Neural progenitor cell (in vitro differentiated cells): Measurements from ENCODE around the gene FNIP2. TPM values are rescaled to one million over a fixed set of nuclear protein-coding genes. Genes with fewer than 3 reads are reported as not detected.

Experiments used
- DNase-seq: peaks from one replicate; pipeline ENCODE4 v3.0.0-alpha.2; 2016; ENCODE audit warnings: low spot score
- H2AFZ ChIP-seq: fragments of 200-600 bp; sonication (generic); replicated peaks from 2 replicates; pipeline ENCODE4 v1.6.1; 2016; ENCODE audit warnings: antibody characterized with exemption
- H3F3A ChIP-seq: fragments of 200-600 bp; sonication (generic); 2 replicates; pipeline ENCODE4 v1.6.1; 2016; ENCODE audit warnings: antibody characterized with exemption, low read depth
- H3K27ac ChIP-seq: fragments of 200-600 bp; sonication (generic); 2 replicates; pipeline ENCODE4 v1.5.1; 2016; ENCODE audit warnings: mild to moderate bottlenecking
- H3K27me3 ChIP-seq: fragments of 200-600 bp; sonication (generic); 2 replicates; pipeline ENCODE4 v1.6.1; 2016; ENCODE audit warnings: mild to moderate bottlenecking, moderate library complexity
- H3K36me3 ChIP-seq: fragments of 200-600 bp; sonication (generic); 2 replicates; pipeline ENCODE4 v1.5.1; 2016
- H3K4me1 ChIP-seq: fragments of 200-600 bp; sonication (generic); 2 replicates; pipeline ENCODE4 v1.6.1; 2016; ENCODE audit warnings: mixed run types
- H3K4me2 ChIP-seq: fragments of 200-600 bp; sonication (generic); 2 replicates; pipeline ENCODE4 v1.6.1; 2016
- H3K4me3 ChIP-seq: fragments of 200-600 bp; sonication (generic); 2 replicates; pipeline ENCODE4 v1.5.1; 2016
- H3K79me2 ChIP-seq: fragments of 200-600 bp; sonication (generic); 2 replicates; pipeline ENCODE4 v1.6.1; 2016; ENCODE audit warnings: low read depth
- H3K9ac ChIP-seq: fragments of 200-600 bp; sonication (generic); 2 replicates; pipeline ENCODE4 v1.6.1; 2016
- H3K9me3 ChIP-seq: fragments of 200-600 bp; sonication (generic); 2 replicates; pipeline ENCODE4 v1.5.1; 2016; ENCODE audit warnings: low read depth
- H4K20me1 ChIP-seq: fragments of 200-600 bp; sonication (generic); 2 replicates; pipeline ENCODE4 v1.6.1; 2016; ENCODE audit warnings: low read depth
- H3K27ac Mint-ChIP-seq: 3 replicates; pipeline ENCODE4 v1.8.0; 2021; ENCODE audit warnings: mixed read lengths
- H3K27me3 Mint-ChIP-seq: 2 replicates; pipeline ENCODE4 v1.8.0; 2022; ENCODE audit warnings: low read depth, mild to moderate bottlenecking, inconsistent platforms, moderate library complexity, mixed read lengths; ENCODE audit not compliant: insufficient read depth
- H3K36me3 Mint-ChIP-seq: 3 replicates; pipeline ENCODE4 v1.8.0; 2021; ENCODE audit warnings: mixed read lengths
- H3K4me1 Mint-ChIP-seq: 3 replicates; pipeline ENCODE4 v1.8.0; 2021; ENCODE audit warnings: mixed read lengths
- H3K4me3 Mint-ChIP-seq: 3 replicates; pipeline ENCODE4 v1.8.0; 2021; ENCODE audit warnings: mild to moderate bottlenecking, moderate library complexity, mixed read lengths
- H3K9me3 Mint-ChIP-seq: 3 replicates; pipeline ENCODE4 v1.8.0; 2020; ENCODE audit warnings: mixed read lengths
- EZH2 ChIP-seq: fragments of 200-600 bp; sonication (generic); IDR thresholded peaks from 2 replicates; pipeline ENCODE4 v1.6.1; 2017; ENCODE audit warnings: antibody characterized with exemption, mild to moderate bottlenecking, moderate library complexity
- EZH2phosphoT487 ChIP-seq: fragments of 200-600 bp; sonication (generic); IDR thresholded peaks from 2 replicates; pipeline ENCODE4 v1.6.1; 2017; ENCODE audit warnings: antibody characterized with exemption
- total RNA-seq: library from RNA; depleted of rRNA; stranded (reverse); fragments of >200 nt; gene quantifications from 2 replicates; pipeline ENCODE4 v1.2.3, GENCODE V29; 2015; ENCODE audit warnings: low replicate concordance
- TF ChIP-seq, protein P1 (sequence below): fragments of 200-600 bp; sonication (generic); IDR thresholded peaks from 2 replicates; pipeline ENCODE4 v1.5.1; 2017; ENCODE audit warnings: antibody characterized with exemption, mild to moderate bottlenecking

Gene FNIP2
- total RNA-seq, 1 donor from 2014 or later = 10.5 TPM

DNA sequence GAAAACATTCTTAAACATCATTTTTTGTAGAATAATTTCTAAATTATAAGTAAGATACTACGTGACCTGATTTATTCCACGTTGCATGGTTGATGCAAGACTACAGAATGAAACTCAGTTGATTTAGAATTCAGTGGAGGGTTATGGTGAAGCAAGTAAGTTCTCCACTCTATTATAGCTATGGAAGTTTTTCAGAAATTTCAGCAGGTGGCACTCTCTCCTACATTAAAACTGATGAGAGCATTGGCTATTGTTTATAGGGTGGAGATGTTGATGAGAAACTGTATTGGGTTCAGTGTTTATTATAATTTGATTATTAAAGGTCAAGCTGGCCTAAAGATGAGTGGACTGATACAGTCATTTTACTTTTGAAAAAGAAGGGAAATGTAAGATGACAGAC lies 88.0 kb downstream of the FNIP2 start:
- no peaks in the 10 kb centered on the region for H3K9me3 Mint-ChIP-seq
- Histone ChIP-seq H3K4me1 (no peaks in the 10 kb centered on the region), H2AFZ (no peak overlapping the region), H3K9ac (no peak overlapping the region), H4K20me1 (no peaks in the 10 kb centered on the region), H3F3A (no peaks in the 10 kb centered on the region), H3K27me3 (no peaks in the 10 kb centered on the region), H3K9me3 (no peaks in the 10 kb centered on the region), H3K79me2 (no peaks in the 10 kb centered on the region), H3K4me3 (no peak overlapping the region), H3K27ac (no peak overlapping the region), H3K36me3 (no peaks in the 10 kb centered on the region), H3K4me2 (no peak overlapping the region)
- H3K36me3 Mint-ChIP-seq = peaks cover 18% of the 10 kb centered on the region
- no peak overlapping the region for H3K4me3 Mint-ChIP-seq
- H3K27me3 Mint-ChIP-seq = no peaks in the 10 kb centered on the region
- no peak overlapping the region for H3K27ac Mint-ChIP-seq
- H3K4me1 Mint-ChIP-seq = no peaks in the 10 kb centered on the region
- DNase-seq = peak; percentile 34
- TF ChIP-seq EZH2phosphoT487 = no peak
- TF ChIP-seq, protein P1, sequence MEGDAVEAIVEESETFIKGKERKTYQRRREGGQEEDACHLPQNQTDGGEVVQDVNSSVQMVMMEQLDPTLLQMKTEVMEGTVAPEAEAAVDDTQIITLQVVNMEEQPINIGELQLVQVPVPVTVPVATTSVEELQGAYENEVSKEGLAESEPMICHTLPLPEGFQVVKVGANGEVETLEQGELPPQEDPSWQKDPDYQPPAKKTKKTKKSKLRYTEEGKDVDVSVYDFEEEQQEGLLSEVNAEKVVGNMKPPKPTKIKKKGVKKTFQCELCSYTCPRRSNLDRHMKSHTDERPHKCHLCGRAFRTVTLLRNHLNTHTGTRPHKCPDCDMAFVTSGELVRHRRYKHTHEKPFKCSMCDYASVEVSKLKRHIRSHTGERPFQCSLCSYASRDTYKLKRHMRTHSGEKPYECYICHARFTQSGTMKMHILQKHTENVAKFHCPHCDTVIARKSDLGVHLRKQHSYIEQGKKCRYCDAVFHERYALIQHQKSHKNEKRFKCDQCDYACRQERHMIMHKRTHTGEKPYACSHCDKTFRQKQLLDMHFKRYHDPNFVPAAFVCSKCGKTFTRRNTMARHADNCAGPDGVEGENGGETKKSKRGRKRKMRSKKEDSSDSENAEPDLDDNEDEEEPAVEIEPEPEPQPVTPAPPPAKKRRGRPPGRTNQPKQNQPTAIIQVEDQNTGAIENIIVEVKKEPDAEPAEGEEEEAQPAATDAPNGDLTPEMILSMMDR = peak; percentile 71
- TF ChIP-seq EZH2 = no peak

DNA sequence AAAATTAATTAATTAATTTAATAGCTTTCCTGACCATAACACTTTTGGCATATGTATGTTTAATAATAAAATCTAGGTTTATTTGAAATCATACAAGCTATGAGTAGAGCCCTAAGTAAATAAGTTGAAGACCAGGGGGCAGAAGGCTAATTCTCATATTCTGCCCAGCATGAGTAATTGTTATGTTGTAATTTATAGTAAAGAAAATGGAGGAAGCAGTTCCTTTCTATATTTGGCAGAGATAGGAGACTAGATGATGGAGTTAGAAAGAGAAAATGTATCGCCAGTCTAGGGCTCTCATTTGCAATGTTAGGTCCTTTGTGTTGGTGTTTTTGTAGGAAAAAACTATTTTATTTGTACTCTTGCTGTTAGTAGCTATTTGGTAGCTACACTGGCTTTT lies 89.1 kb downstream of the FNIP2 start:
- H3K9me3 ChIP-seq = no peaks in the 10 kb centered on the region
- no peak overlapping the region for H3K4me2 ChIP-seq
- no peaks in the 10 kb centered on the region for H3K79me2 ChIP-seq
- no peaks in the 10 kb centered on the region for H3K36me3 ChIP-seq
- TF ChIP-seq, protein P1 = no peak
- TF ChIP-seq EZH2phosphoT487 = no peak
- TF ChIP-seq EZH2 = no peak
- no peak overlapping the region for H2AFZ ChIP-seq
- H3K4me1 ChIP-seq = no peaks in the 10 kb centered on the region
- no peaks in the 10 kb centered on the region for H4K20me1 ChIP-seq
- no peaks in the 10 kb centered on the region for H3K27me3 Mint-ChIP-seq
- no peak for DNase-seq
- no peaks in the 10 kb centered on the region for H3K27me3 ChIP-seq
- H3K4me3 ChIP-seq = no peak overlapping the region
- H3K27ac Mint-ChIP-seq = no peak overlapping the region
- H3K4me1 Mint-ChIP-seq = no peaks in the 10 kb centered on the region
- H3K9me3 Mint-ChIP-seq = no peaks in the 10 kb centered on the region
- no peak overlapping the region for H3K4me3 Mint-ChIP-seq
- H3K36me3 Mint-ChIP-seq = peaks cover 21% of the 10 kb centered on the region
- no peaks in the 10 kb centered on the region for H3F3A ChIP-seq
- no peak overlapping the region for H3K27ac ChIP-seq
- H3K9ac ChIP-seq = no peak overlapping the region

DNA sequence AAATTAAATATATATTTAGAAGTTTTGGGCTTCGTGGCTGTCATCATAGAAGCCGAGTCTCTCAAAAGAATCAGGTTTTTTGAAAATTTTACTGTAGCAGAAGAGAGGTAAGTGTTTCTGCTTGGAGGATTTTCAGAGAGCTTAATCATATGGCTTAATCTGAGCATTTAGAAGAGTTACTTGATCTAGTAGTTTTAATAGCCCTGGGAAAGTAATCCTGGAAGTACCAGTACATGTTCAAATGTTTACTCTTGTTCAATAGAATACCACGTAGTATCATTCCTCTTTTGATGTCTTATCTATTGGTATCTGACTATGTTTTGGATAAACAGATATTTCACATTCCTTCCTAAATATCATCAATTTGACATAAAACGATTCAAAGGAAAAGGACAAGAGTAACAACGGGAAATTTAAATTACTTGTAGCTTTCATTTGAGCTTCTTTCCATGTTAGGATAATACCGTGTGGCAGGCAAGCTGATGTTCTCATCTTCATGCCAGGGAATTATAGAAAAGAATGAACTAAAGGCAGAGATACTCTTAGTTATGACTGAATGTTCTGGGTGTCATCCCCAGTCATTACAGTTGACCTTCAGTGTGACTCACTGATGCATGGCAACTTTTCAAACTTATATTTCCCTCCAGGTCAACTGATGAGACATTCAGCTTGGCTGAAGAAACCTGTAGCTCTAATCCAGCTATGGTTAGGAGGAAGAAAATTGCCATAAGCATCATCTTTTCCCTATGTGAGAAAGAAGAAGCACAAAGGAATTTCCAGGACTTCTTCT lies 89.8 kb downstream of the FNIP2 start:
- no peaks in the 10 kb centered on the region for H3F3A ChIP-seq
- H3K4me1 ChIP-seq = no peaks in the 10 kb centered on the region
- no peaks in the 10 kb centered on the region for H3K36me3 ChIP-seq
- no peak overlapping the region for H2AFZ ChIP-seq
- no peak for DNase-seq
- Mint-ChIP-seq H3K27me3 (no peaks in the 10 kb centered on the region), H3K4me1 (no peaks in the 10 kb centered on the region), H3K36me3 (peaks cover 21% of the 10 kb centered on the region), H3K9me3 (no peaks in the 10 kb centered on the region), H3K27ac (no peak overlapping the region), H3K4me3 (no peak overlapping the region)
- H3K79me2 ChIP-seq = no peaks in the 10 kb centered on the region
- no peaks in the 10 kb centered on the region for H3K9me3 ChIP-seq
- no peak for TF ChIP-seq EZH2phosphoT487
- no peak for TF ChIP-seq EZH2
- TF ChIP-seq, protein P1 = no peak
- no peak overlapping the region for H3K4me3 ChIP-seq
- no peaks in the 10 kb centered on the region for H4K20me1 ChIP-seq
- H3K27ac ChIP-seq = no peak overlapping the region
- no peak overlapping the region for H3K4me2 ChIP-seq
- no peak overlapping the region for H3K9ac ChIP-seq
- H3K27me3 ChIP-seq = no peaks in the 10 kb centered on the region
